Gastroesophageal sphincter (tissue), 4 donors: ENCODE measurements around the gene ABHD14A. TPM values are rescaled to one million over a fixed set of nuclear protein-coding genes. Genes with fewer than 3 reads are reported as not detected.
"Not testable (repeated sequence)": the region's sequence is repeated elsewhere in the genome, so short reads cannot be mapped to it uniquely, and the experiment has no call there.

Experiments used
- ATAC-seq: fragments of 150-250 bp; one replicate; pipeline ENCODE4 v1.9.1; 2016; ENCODE audit warnings: mild to moderate bottlenecking, moderate library complexity
- H3K27ac ChIP-seq, 4 donors: fragments of 200-600 bp; sonication (generic) in 3 of 4; 1 replicate in 3 of 4; 2 replicates in 1 of 4; pipeline ENCODE4 v1.5.1; 2016 to 2019
- H3K27me3 ChIP-seq: fragments of 200-600 bp; sonication (generic); one replicate; pipeline ENCODE4 v1.5.1; 2019
- H3K36me3 ChIP-seq, 2 donors: fragments of 200-600 bp; sonication (generic); one replicate each; pipeline ENCODE4 v1.5.1; 2019; ENCODE audit warnings: control low read depth in 1 of 2
- H3K4me1 ChIP-seq, 3 donors: fragments of 200-600 bp; sonication (generic); 1 replicate in 2 of 3; 2 replicates in 1 of 3; pipeline ENCODE4 v1.5.1; 2016 to 2019; ENCODE audit warnings: control low read depth in 2 of 3
- H3K4me3 ChIP-seq, 2 donors: fragments of 200-600 bp; sonication (generic); one replicate each; pipeline ENCODE4 v1.5.1; 2019; ENCODE audit warnings: mild to moderate bottlenecking in 1 of 2, moderate library complexity in 1 of 2
- H3K9me3 ChIP-seq, 3 donors: fragments of 200-600 bp; sonication (generic); one replicate each; pipeline ENCODE4 v1.5.1; 2017 to 2019; ENCODE audit warnings: control low read depth in 2 of 3
- CTCF ChIP-seq, 4 experiments: fragments of 200-600 bp in 2 of 4; fragments of 450-650 bp in 2 of 4; sonication (generic) in 1 of 4; IDR thresholded peaks; one replicate each; pipeline ENCODE4 v1.5.1; 2017 to 2019; ENCODE audit warnings: antibody characterized with exemption in 4 of 4, mild to moderate bottlenecking in 2 of 4, moderate library complexity in 2 of 4
- EP300 ChIP-seq: sonication (generic); formaldehyde crosslinking; IDR thresholded peaks from one replicate; pipeline ENCODE4 v1.6.1; 2017; ENCODE audit warnings: antibody characterized with exemption, mild to moderate bottlenecking
- POLR2A ChIP-seq, 2 donors: fragments of 450-650 bp; IDR thresholded peaks; one replicate each; pipeline ENCODE4 v1.6.1; 2017; ENCODE audit warnings: antibody characterized with exemption in 2 of 2, mild to moderate bottlenecking in 2 of 2, moderate library complexity in 1 of 2
- POLR2AphosphoS5 ChIP-seq: sonication (generic); formaldehyde crosslinking; IDR thresholded peaks from one replicate; pipeline ENCODE4 v1.6.1; 2017; ENCODE audit warnings: antibody characterized with exemption
- WGBS, 2 donors: methylation state at CpG; one replicate each; pipeline ENCODE4 v1.1.5; 2018; ENCODE audit warnings: low coverage in 1 of 2; 5-methylcytosine and 5-hydroxymethylcytosine counted together
- total RNA-seq, 4 donors: library from RNA; depleted of rRNA; stranded (reverse); fragments of >200 nt; gene quantifications; one replicate each; pipeline ENCODE4 v1.1.0, GENCODE V29; 2016

ABHD14A gene
- total RNA-seq, 4 donors from 2014 or later: 12.6 to 20.2 (median 13.8) TPM

GRCh38 chr3:51986010-51986947 is 11.4 kb downstream of the ABHD14A start:
- H3K27ac ChIP-seq: no peak overlapping the region
- no peak for TF ChIP-seq CTCF (IDR thresholded peaks at IDR 0.05)
- TF ChIP-seq POLR2AphosphoS5: no peak
- TF ChIP-seq POLR2A (IDR thresholded peaks at IDR 0.05): no peak
- no peak for TF ChIP-seq EP300
- no peak overlapping the region for H3K4me3 ChIP-seq
- WGBS, 2 donors: 100% methylated on average over 1 of the region's 12 CpGs; no CpG with 5 or more reads in 1 of the 2 donors
- H3K27me3 ChIP-seq: no peaks in the 10 kb centered on the region
- peaks cover 0 to 50% (median 16%) of the 10 kb centered on the region in 3 donors for H3K4me1 ChIP-seq
- peaks cover 0 to 3% of the 10 kb centered on the region in 2 donors for H3K36me3 ChIP-seq
- ATAC-seq: no peak
- H3K9me3 ChIP-seq: no peaks in the 10 kb centered on the region

GRCh38 chr3:51987568-51987967 is 12.7 kb downstream of the ABHD14A start:
- no peak for ATAC-seq
- H3K4me1 ChIP-seq: peaks cover 0 to 44% (median 9%) of the 10 kb centered on the region in 3 donors
- TF ChIP-seq CTCF (IDR thresholded peaks at IDR 0.05): no peak
- TF ChIP-seq EP300: no peak
- TF ChIP-seq POLR2A (IDR thresholded peaks at IDR 0.05): no peak
- TF ChIP-seq POLR2AphosphoS5: no peak

GRCh38 chr3:51988286-51989146 is 13.7 kb downstream of the ABHD14A start:
- H3K4me1 ChIP-seq: peaks cover 0 to 43% (median 7%) of the 10 kb centered on the region in 3 donors
- peaks cover 0 to 25% of the 10 kb centered on the region in 2 donors for H3K36me3 ChIP-seq
- ATAC-seq: no peak
- peak overlapping the region in 1 of 4 donors; percentile 54 for H3K27ac ChIP-seq
- H3K27me3 ChIP-seq: no peaks in the 10 kb centered on the region
- TF ChIP-seq POLR2A (IDR thresholded peaks at IDR 0.05) (no peak), CTCF (IDR thresholded peaks at IDR 0.05) (no peak), POLR2AphosphoS5 (no peak), EP300 (no peak)
- 71 to 76% methylated on average over 12 to 14 of the region's 15 CpGs for WGBS, 2 donors
- no peak overlapping the region for H3K4me3 ChIP-seq
- no peaks in the 10 kb centered on the region for H3K9me3 ChIP-seq

More at GRCh38 chr3:51987568-51987967, 12.7 kb downstream of the ABHD14A start:
- Histone ChIP-seq H3K27ac (no peak overlapping the region), H3K4me3 (no peak overlapping the region), H3K36me3 (peaks cover 0 to 16% of the 10 kb centered on the region in 2 donors), H3K9me3 (no peaks in the 10 kb centered on the region), H3K27me3 (no peaks in the 10 kb centered on the region)
- 85 to 100% methylated on average over 2 to 6 of the region's 7 CpGs for WGBS, 2 donors

GRCh38 chr3:51990501-51990971 is 15.7 kb downstream of the ABHD14A start:
- peaks cover 0 to 41% of the 10 kb centered on the region in 2 donors for H3K36me3 ChIP-seq
- H3K4me3 ChIP-seq, ATAC-seq, H3K27me3 ChIP-seq, H3K9me3 ChIP-seq: not testable (repeated sequence)
- peaks cover 0 to 53% (median 15%) of the 10 kb centered on the region in 3 donors for H3K4me1 ChIP-seq
- peak overlapping the region in 3 of 4 donors; percentile 49 to 54 (median 51) for H3K27ac ChIP-seq
- WGBS, 2 donors: no CpG with 5 or more reads among the region's 38 CpGs
